ENCODE data around the gene SLC25A41.

DNA sequence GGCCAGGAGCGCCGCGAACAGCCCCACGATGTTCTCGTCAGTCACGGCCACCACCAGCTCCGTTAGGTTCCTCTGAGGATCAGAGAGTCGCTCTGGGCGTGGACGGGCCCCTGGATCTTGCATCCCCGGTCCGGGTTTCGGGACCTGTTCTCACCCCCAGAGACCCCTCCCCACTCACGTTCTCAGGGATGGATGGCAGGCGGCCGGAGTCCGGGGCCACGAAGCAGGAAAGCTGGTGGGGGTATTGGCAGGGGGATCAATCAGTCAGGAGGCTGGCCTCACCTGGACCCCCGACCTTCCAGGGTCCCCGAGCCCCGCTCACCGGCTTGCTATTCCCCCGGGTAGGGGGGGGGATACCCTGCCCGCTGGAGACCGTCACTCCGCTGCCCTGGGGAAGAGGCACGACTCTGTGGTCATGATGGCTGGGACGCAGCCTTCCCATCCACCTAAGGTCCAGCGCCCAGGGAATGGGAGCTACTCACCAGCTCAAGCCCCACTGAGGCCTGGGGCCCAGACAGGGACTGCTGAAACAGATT, 43.4 kb upstream of the SLC25A41 start:
- no peak for TF ChIP-seq POLR2AphosphoS5 (IDR thresholded peaks at IDR 0.05; ENCODE audit: low read depth, low read length)
- TF ChIP-seq ZNF792 (CRISPR knock-in tag; IDR thresholded peaks at IDR 0.05): no peak
- TF ChIP-seq EZH2 (conservative IDR thresholded peaks at IDR 0.05; ENCODE audit: low read depth, low read length): no peak
- TF ChIP-seq ZBTB7A (CRISPR knock-in tag; IDR thresholded peaks at IDR 0.05): no peak
- TF ChIP-seq ZNF367 (CRISPR knock-in tag; IDR thresholded peaks at IDR 0.05; ENCODE audit: borderline replicate concordance): no peak
- TF ChIP-seq ATF1 (CRISPR knock-in tag; IDR thresholded peaks at IDR 0.05): no peak
- no peak; a peak in 1 of 4 replicates for TF ChIP-seq POLR2A (IDR thresholded peaks at IDR 0.05; ENCODE audit: insufficient read depth in 1 of 2, low read depth in 2 of 2, low read length in 2 of 2)
- no peak for TF ChIP-seq ZSCAN21 (CRISPR knock-in tag; IDR thresholded peaks at IDR 0.05; ENCODE audit: borderline replicate concordance)
- TF ChIP-seq RAD21 (CRISPR knock-in tag; IDR thresholded peaks at IDR 0.05): no peak
- TF ChIP-seq, protein P1, sequence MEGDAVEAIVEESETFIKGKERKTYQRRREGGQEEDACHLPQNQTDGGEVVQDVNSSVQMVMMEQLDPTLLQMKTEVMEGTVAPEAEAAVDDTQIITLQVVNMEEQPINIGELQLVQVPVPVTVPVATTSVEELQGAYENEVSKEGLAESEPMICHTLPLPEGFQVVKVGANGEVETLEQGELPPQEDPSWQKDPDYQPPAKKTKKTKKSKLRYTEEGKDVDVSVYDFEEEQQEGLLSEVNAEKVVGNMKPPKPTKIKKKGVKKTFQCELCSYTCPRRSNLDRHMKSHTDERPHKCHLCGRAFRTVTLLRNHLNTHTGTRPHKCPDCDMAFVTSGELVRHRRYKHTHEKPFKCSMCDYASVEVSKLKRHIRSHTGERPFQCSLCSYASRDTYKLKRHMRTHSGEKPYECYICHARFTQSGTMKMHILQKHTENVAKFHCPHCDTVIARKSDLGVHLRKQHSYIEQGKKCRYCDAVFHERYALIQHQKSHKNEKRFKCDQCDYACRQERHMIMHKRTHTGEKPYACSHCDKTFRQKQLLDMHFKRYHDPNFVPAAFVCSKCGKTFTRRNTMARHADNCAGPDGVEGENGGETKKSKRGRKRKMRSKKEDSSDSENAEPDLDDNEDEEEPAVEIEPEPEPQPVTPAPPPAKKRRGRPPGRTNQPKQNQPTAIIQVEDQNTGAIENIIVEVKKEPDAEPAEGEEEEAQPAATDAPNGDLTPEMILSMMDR (CRISPR knock-in tag; IDR thresholded peaks at IDR 0.05): no peak
- TF ChIP-seq DPF2 (CRISPR knock-in tag; IDR thresholded peaks at IDR 0.05; ENCODE audit: borderline replicate concordance, low read depth): no peak
- no peak for TF ChIP-seq KDM5B (CRISPR knock-in tag; IDR thresholded peaks at IDR 0.05; ENCODE audit: borderline replicate concordance)
- no peak for TF ChIP-seq GTF2F1 (IDR thresholded peaks at IDR 0.05; ENCODE audit: low read length)
- no peak for TF ChIP-seq RARA (CRISPR knock-in tag; IDR thresholded peaks at IDR 0.05)

All from HepG2 (cell line).